Stimulated activated CD4-positive, alpha-beta T cell treated with anti-CD3 and anti-CD28 coated beads, Interleukin-2, amount 100 ng/mL, for 4 hours (primary cell): Measurements from ENCODE around the gene FBXL7.

Experiments used
- DNase-seq: peaks from one replicate; pipeline ENCODE4 v3.0.0-alpha.2; 2020; ENCODE audit warnings: low read depth

Gene FBXL7

GRCh38 chr5:15502208-15502607, 2.2 kb downstream of the FBXL7 start:
- DNase-seq = no peak

GRCh38 chr5:15506146-15506545, 6.2 kb downstream of the FBXL7 start:
- no peak for DNase-seq

- DNase-seq = no peak
Observed at GRCh38 chr5:15506897-15507296, 6.9 kb downstream of the FBXL7 start.

- DNase-seq = no peak
Observed at GRCh38 chr5:15510092-15510491, 10.1 kb downstream of the FBXL7 start.

- no peak for DNase-seq
Observed at GRCh38 chr5:15510831-15511230, 10.9 kb downstream of the FBXL7 start.

GRCh38 chr5:15513431-15513830, 13.5 kb downstream of the FBXL7 start:
- DNase-seq = no peak

GRCh38 chr5:15513911-15514310, 13.9 kb downstream of the FBXL7 start:
- DNase-seq = no peak

GRCh38 chr5:15515229-15515628, 15.2 kb downstream of the FBXL7 start:
- no peak for DNase-seq

GRCh38 chr5:15516486-15516885, 16.5 kb downstream of the FBXL7 start:
- DNase-seq = no peak

GRCh38 chr5:15518786-15519185, 18.8 kb downstream of the FBXL7 start:
- no peak for DNase-seq

- no peak for DNase-seq
Observed at GRCh38 chr5:15520856-15521255, 20.9 kb downstream of the FBXL7 start.

- no peak for DNase-seq
Observed at GRCh38 chr5:15521381-15522186, 21.6 kb downstream of the FBXL7 start.

- no peak for DNase-seq
Observed at GRCh38 chr5:15522187-15522520, 22.2 kb downstream of the FBXL7 start.

- DNase-seq = no peak
Observed at GRCh38 chr5:15524712-15525111, 24.7 kb downstream of the FBXL7 start.

GRCh38 chr5:15525703-15526275, 25.8 kb downstream of the FBXL7 start:
- no peak for DNase-seq

GRCh38 chr5:15526413-15526812, 26.4 kb downstream of the FBXL7 start:
- DNase-seq = no peak

GRCh38 chr5:15528476-15528875, 28.5 kb downstream of the FBXL7 start:
- DNase-seq = no peak

GRCh38 chr5:15529013-15529412, 29.0 kb downstream of the FBXL7 start:
- DNase-seq = no peak

GRCh38 chr5:15529821-15530220, 29.8 kb downstream of the FBXL7 start:
- DNase-seq = no peak

GRCh38 chr5:15533129-15533893, 33.3 kb downstream of the FBXL7 start:
- no peak for DNase-seq

- no peak for DNase-seq
Observed at GRCh38 chr5:15535938-15536337, 36.0 kb downstream of the FBXL7 start.

GRCh38 chr5:15538516-15538915, 38.5 kb downstream of the FBXL7 start:
- no peak for DNase-seq

GRCh38 chr5:15539951-15540350, 40.0 kb downstream of the FBXL7 start:
- DNase-seq = no peak
